Measurements from ENCODE around the gene CSDE1. TPM values are rescaled to one million over a fixed set of nuclear protein-coding genes. Genes with fewer than 3 reads are reported as not detected.

Gene CSDE1
- total and polyA plus RNA-seq, 2 donors (not counting 3 experiments of a cell fraction or from before 2014, with no cell fraction given), result 129 to 492 TPM

GRCh38 chr1:114703242-114703641, 54.5 kb downstream of the CSDE1 start:
- DNase-seq (ENCODE audit: low read depth, low spot score) (no peak), FAIRE-seq (no peak)
- no peak overlapping the region for H2AFZ ChIP-seq (ENCODE audit: low read depth, low read length)
- intact Hi-C loops (cut with micrococcal nuclease), result no loop called here
- H3K79me2 ChIP-seq (ENCODE audit: control insufficient read depth, insufficient read depth, low read length), result no peaks in the 10 kb centered on the region
- H3K4me2 ChIP-seq (ENCODE audit: insufficient read depth, low read length), result no peak overlapping the region
- peaks cover 4% of the 10 kb centered on the region for H3K9me1 ChIP-seq (replicated peaks; ENCODE audit: control insufficient read depth, extremely low read depth, insufficient read depth, low read length)
- no peaks in the 10 kb centered on the region for H3K9me3 ChIP-seq (replicated peaks; ENCODE audit: control insufficient read depth, insufficient read depth, low read length)
- BruUV-seq (replicated peaks), result no TSS peak
- H4K20me1 ChIP-seq (replicated peaks; ENCODE audit: control insufficient read depth, extremely low read depth, insufficient read depth, low read length), result no peaks in the 10 kb centered on the region
- POLR2A ChIA-PET, result no interaction called here
- no peak overlapping the region for H3K4me3 ChIP-seq (replicated peaks in 1 of 3; ENCODE audit: insufficient read depth in 1 of 3, low read depth in 1 of 3, low read length in 3 of 3)
- H3K9ac ChIP-seq (replicated peaks; ENCODE audit: extremely low read depth, insufficient read depth, low read length), result no peak overlapping the region
- H3K36me3 ChIP-seq (ENCODE audit: control insufficient read depth in 2 of 2, extremely low read depth in 1 of 2, insufficient read depth in 2 of 2, low read length in 2 of 2), result peaks cover 7 to 15% of the 10 kb centered on the region in 2 experiments
- peaks cover 3% of the 10 kb centered on the region in 2 experiments for H3K27me3 ChIP-seq (ENCODE audit: control insufficient read depth in 2 of 2, insufficient read depth in 2 of 2, low read length in 2 of 2)
- dilution Hi-C loops (cut with MboI; ENCODE audit: extremely low pct_ligation_motif_present, low sequenced_read_pairs), result no loop called here
- no peaks in the 10 kb centered on the region for H3K4me1 ChIP-seq (ENCODE audit: control insufficient read depth, extremely low read depth, insufficient read depth, low read length)
- no peak overlapping the region for H3K27ac ChIP-seq (ENCODE audit: insufficient read depth, low read depth, low read length)
- TF ChIP-seq POLR2AphosphoS5 (IDR thresholded peaks at IDR 0.05; ENCODE audit: insufficient read depth, low read depth, low read length), result no peak
- TF ChIP-seq POLR2A (IDR thresholded peaks at IDR 0.05; ENCODE audit: low read depth, low read length), result no peak
- CTCF ChIA-PET, result interaction anchor here (1.0 to 1.2 kb wide), 3 partner anchors 9 to 11 kb away, joined by 3 to 4 read pairs (median 3); no protein-coding TSS in a partner anchor

- Histone ChIP-seq H3K4me2 (ENCODE audit: insufficient read depth, low read length) (no peak overlapping the region), H3K27me3 (ENCODE audit: control insufficient read depth in 2 of 2, insufficient read depth in 2 of 2, low read length in 2 of 2) (peaks cover 3% of the 10 kb centered on the region in 2 experiments), H3K9ac (replicated peaks; ENCODE audit: extremely low read depth, insufficient read depth, low read length) (no peak overlapping the region), H3K27ac (ENCODE audit: insufficient read depth, low read depth, low read length) (no peak overlapping the region), H3K4me3 (replicated peaks in 1 of 3; ENCODE audit: insufficient read depth in 1 of 3, low read depth in 1 of 3, low read length in 3 of 3) (no peak overlapping the region), H3K9me3 (replicated peaks; ENCODE audit: control insufficient read depth, insufficient read depth, low read length) (no peaks in the 10 kb centered on the region), H4K20me1 (replicated peaks; ENCODE audit: control insufficient read depth, extremely low read depth, insufficient read depth, low read length) (no peaks in the 10 kb centered on the region), H3K36me3 (ENCODE audit: control insufficient read depth in 2 of 2, extremely low read depth in 1 of 2, insufficient read depth in 2 of 2, low read length in 2 of 2) (peaks cover 7 to 10% of the 10 kb centered on the region in 2 experiments), H3K4me1 (ENCODE audit: control insufficient read depth, extremely low read depth, insufficient read depth, low read length) (no peaks in the 10 kb centered on the region), H3K79me2 (ENCODE audit: control insufficient read depth, insufficient read depth, low read length) (no peaks in the 10 kb centered on the region), H3K9me1 (replicated peaks; ENCODE audit: control insufficient read depth, extremely low read depth, insufficient read depth, low read length) (peaks cover 4% of the 10 kb centered on the region), H2AFZ (ENCODE audit: low read depth, low read length) (no peak overlapping the region)
- FAIRE-seq (no peak), DNase-seq (ENCODE audit: low read depth, low spot score) (no peak)
- dilution Hi-C loops (cut with MboI; ENCODE audit: extremely low pct_ligation_motif_present, low sequenced_read_pairs) (no loop called here), intact Hi-C loops (cut with micrococcal nuclease) (no loop called here)
- ChIA-PET POLR2A (no interaction called here), CTCF (interaction anchor here (0.8 to 1.2 kb wide), 4 partner anchors 8 to 10 kb away, joined by 3 to 4 read pairs (median 3); no protein-coding TSS in a partner anchor)
- TF ChIP-seq JUN (IDR thresholded peaks at IDR 0.05; ENCODE audit: borderline replicate concordance, insufficient read depth, insufficient read length, low read depth) (no peak), MAX (IDR thresholded peaks at IDR 0.05; ENCODE audit: insufficient read depth, insufficient read length) (no peak), MYC (IDR thresholded peaks at IDR 0.05; ENCODE audit: low read depth, low read length) (no peak), EZH2 (IDR thresholded peaks at IDR 0.05; ENCODE audit: borderline replicate concordance, low read depth, low read length, severe bottlenecking) (no peak), FOS (IDR thresholded peaks at IDR 0.05; ENCODE audit: borderline replicate concordance, insufficient read depth, low read length) (no peak), POLR2A (IDR thresholded peaks at IDR 0.05; ENCODE audit: low read depth, low read length) (no peak), CTCF (IDR thresholded peaks at IDR 0.05; ENCODE audit: extremely low read depth in 1 of 2, insufficient read depth in 1 of 2, low read depth in 1 of 2, low read length in 2 of 2) (no peak), POLR2AphosphoS5 (IDR thresholded peaks at IDR 0.05; ENCODE audit: insufficient read depth, low read depth, low read length) (no peak), GATA2 (IDR thresholded peaks at IDR 0.05; ENCODE audit: insufficient read depth, insufficient read length, low read depth, low read length) (no peak)
- no TSS peak for BruUV-seq (replicated peaks)
Observed at GRCh38 chr1:114702737-114703136, 55.0 kb downstream of the CSDE1 start.

Measured in endothelial cell of umbilical vein (primary cell).